H1 (cell line): ENCODE data around the gene NRXN3. TPM values are rescaled to one million over a fixed set of nuclear protein-coding genes. Genes with fewer than 3 reads are reported as not detected.

ENCODE experiments used
- CTCF ChIA-PET: fragments of 300-600 bp; sonication (Branson Sonifier 250); formaldehyde crosslinking; loops from one replicate; lab custom pipeline; 2021; ENCODE audit not compliant: partially characterized antibody; lab: Charles Lee
- POLR2A ChIA-PET: fragments of 300-600 bp; sonication (Branson Sonifier 250); formaldehyde crosslinking; loops from one replicate; lab custom pipeline; 2021; ENCODE audit warnings: inconsistent platforms; ENCODE audit not compliant: partially characterized antibody; lab: Charles Lee
- DNase-seq, 2 experiments: peaks; one replicate each; pipeline versions ENCODE4 v3.0.0 to v3.0.0-alpha.2; 2010 to 2022; ENCODE audit warnings: low spot score in 2 of 2, low read depth in 1 of 2, mixed read lengths in 1 of 2
- FAIRE-seq: peaks from 2 replicates; lab custom pipeline; 2011; peaks lifted over from hg19 to GRCh38; lab: Jason Lieb, UNC
- H2AFZ ChIP-seq: 2 replicates; pipeline ENCODE4 v1.8.1; 2012; ENCODE audit warnings: low read length, inconsistent platforms
- H2AK5ac ChIP-seq: 2 replicates; pipeline ENCODE4 v1.6.1; 2013; ENCODE audit warnings: low read depth, low read length
- H2BK120ac ChIP-seq: replicated peaks from 2 replicates; pipeline ENCODE3; 2013; ENCODE audit warnings: low read depth, low read length, inconsistent platforms
- H2BK12ac ChIP-seq: 2 replicates; pipeline ENCODE4 v1.6.1; 2013; ENCODE audit warnings: low read depth, low read length
- H2BK15ac ChIP-seq: 2 replicates; pipeline ENCODE4 v1.6.1; 2013; ENCODE audit warnings: low read length
- H2BK20ac ChIP-seq: 2 replicates; pipeline ENCODE4 v1.6.1; 2013; ENCODE audit warnings: low read length
- H2BK5ac ChIP-seq: 2 replicates; pipeline ENCODE4 v1.6.1; 2013; ENCODE audit warnings: low read depth, low read length
- H3K14ac ChIP-seq: 2 replicates; pipeline ENCODE4 v1.6.1; 2013; ENCODE audit warnings: inconsistent platforms; ENCODE audit not compliant: insufficient read length
- H3K18ac ChIP-seq: 2 replicates; pipeline ENCODE4 v1.6.1; 2013; ENCODE audit warnings: low read length; ENCODE audit errors: extremely low read depth
- H3K23ac ChIP-seq: 2 replicates; pipeline ENCODE4 v1.6.1; 2013; ENCODE audit warnings: inconsistent platforms; ENCODE audit not compliant: insufficient read length
- H3K23me2 ChIP-seq: 2 replicates; pipeline ENCODE4 v1.6.1; 2013; ENCODE audit warnings: low read depth, low read length
- H3K27ac ChIP-seq: 2 replicates; pipeline ENCODE4 v1.6.1; 2011; ENCODE audit warnings: low read depth, low read length, inconsistent platforms
- H3K27me3 ChIP-seq, 4 experiments: replicated peaks in 1 of 4; 1 replicate in 1 of 4; 2 replicates in 3 of 4; pipeline versions ENCODE4 v1.6.1 to v1.8.1; 2011 to 2013; ENCODE audit warnings: low read length in 3 of 4, mild to moderate bottlenecking in 3 of 4, inconsistent platforms in 2 of 4, mixed read lengths in 2 of 4, moderate library complexity in 1 of 4; ENCODE audit not compliant: control insufficient read depth in 3 of 4, insufficient read depth in 3 of 4; ENCODE audit errors: extremely low read depth in 1 of 4
- H3K36me3 ChIP-seq, 4 experiments: 2 replicates each; pipeline versions ENCODE4 v1.6.1 to v1.8.1; 2011 to 2013; ENCODE audit warnings: mild to moderate bottlenecking in 4 of 4, low read length in 3 of 4, moderate library complexity in 2 of 4, control low read depth in 1 of 4, inconsistent platforms in 1 of 4; ENCODE audit not compliant: insufficient read depth in 4 of 4, control insufficient read depth in 2 of 4
- H3K4ac ChIP-seq: replicated peaks from 2 replicates; pipeline ENCODE3; 2013; ENCODE audit warnings: low read length, low read depth, mixed read lengths, inconsistent platforms; ENCODE audit not compliant: insufficient read length
- H3K4me1 ChIP-seq, 4 experiments: replicated peaks in 1 of 4; 1 replicate in 1 of 4; 2 replicates in 3 of 4; pipeline versions ENCODE4 v1.6.1 to v1.8.1; 2011 to 2013; ENCODE audit warnings: low read length in 3 of 4, inconsistent platforms in 2 of 4, mixed read lengths in 1 of 4; ENCODE audit not compliant: insufficient read depth in 4 of 4, control insufficient read depth in 3 of 4
- H3K4me2 ChIP-seq, 2 experiments: 2 replicates each; pipeline versions ENCODE4 v1.6.1 to v1.8.1; 2011 to 2013; ENCODE audit warnings: low read depth in 2 of 2, low read length in 2 of 2, control low read depth in 1 of 2, inconsistent platforms in 1 of 2, mild to moderate bottlenecking in 1 of 2; ENCODE audit not compliant: insufficient read depth in 1 of 2
- H3K4me3 ChIP-seq, 4 experiments: fragments of 200-600, 300-600 bp in 1 of 4; sonication (generic), shearing (Covaris generic), sonication (Bioruptor Twin) in 1 of 4; 2 replicates each; pipeline versions ENCODE4 v1.5.1 to v1.8.1; 2011 to 2016; ENCODE audit warnings: low read length in 4 of 4, low read depth in 3 of 4, control low read depth in 2 of 4, inconsistent platforms in 2 of 4, mild to moderate bottlenecking in 2 of 4, mixed read lengths in 1 of 4, moderate library complexity in 1 of 4; ENCODE audit not compliant: insufficient read depth in 2 of 4; ENCODE audit errors: extremely low read depth in 1 of 4
- H3K56ac ChIP-seq: replicated peaks from 2 replicates; pipeline ENCODE3; 2013; ENCODE audit warnings: low read depth, mild to moderate bottlenecking, mixed read lengths, low read length, inconsistent platforms; ENCODE audit not compliant: insufficient read length
- H3K79me1 ChIP-seq: 2 replicates; pipeline ENCODE4 v1.6.1; 2013; ENCODE audit warnings: low read depth, low read length, control low read depth
- H3K79me2 ChIP-seq, 2 experiments: 2 replicates each; pipeline versions ENCODE4 v1.6.1 to v1.8.1; 2012 to 2013; ENCODE audit warnings: low read length in 2 of 2, mild to moderate bottlenecking in 2 of 2, inconsistent platforms in 1 of 2; ENCODE audit not compliant: insufficient read depth in 2 of 2, control insufficient read depth in 1 of 2
- H3K9ac ChIP-seq, 4 experiments: replicated peaks in 1 of 4; 1 replicate in 1 of 4; 2 replicates in 3 of 4; pipeline versions ENCODE4 v1.6.1 to v1.8.1; 2011 to 2013; ENCODE audit warnings: low read depth in 3 of 4, low read length in 3 of 4, control low read depth in 2 of 4, mild to moderate bottlenecking in 2 of 4, moderate library complexity in 2 of 4, inconsistent platforms in 1 of 4; ENCODE audit errors: extremely low read depth in 1 of 4
- H3K9me3 ChIP-seq, 2 experiments: 2 replicates each; pipeline versions ENCODE4 v1.6.1 to v1.8.1; 2012 to 2013; ENCODE audit warnings: mild to moderate bottlenecking in 2 of 2, moderate library complexity in 2 of 2, control low read depth in 1 of 2, inconsistent platforms in 1 of 2, low read depth in 1 of 2, low read length in 1 of 2, mixed read lengths in 1 of 2; ENCODE audit not compliant: insufficient read depth in 2 of 2
- H4K20me1 ChIP-seq, 2 experiments: replicated peaks in 1 of 2; 2 replicates each; pipeline versions ENCODE3 to v1.8.1; 2011 to 2013; ENCODE audit warnings: inconsistent platforms in 2 of 2, low read length in 2 of 2, mild to moderate bottlenecking in 1 of 2; ENCODE audit not compliant: insufficient read depth in 2 of 2, control insufficient read depth in 1 of 2
- H4K5ac ChIP-seq: 2 replicates; pipeline ENCODE4 v1.6.1; 2013; ENCODE audit warnings: low read length, low read depth, mixed read lengths, inconsistent platforms; ENCODE audit not compliant: insufficient read length
- H4K8ac ChIP-seq: 2 replicates; pipeline ENCODE4 v1.8.0; 2013; ENCODE audit warnings: mild to moderate bottlenecking, moderate library complexity, low read length, inconsistent platforms; ENCODE audit not compliant: insufficient read depth; ENCODE audit errors: extremely low read depth
- H4K91ac ChIP-seq: replicated peaks from 2 replicates; pipeline ENCODE3; 2013; ENCODE audit warnings: low read length, mixed read lengths, inconsistent platforms; ENCODE audit not compliant: insufficient read length
- CBX5 ChIP-seq: fragments of 300-800, 300-1000 bp; sonication (generic); IDR thresholded peaks from 2 replicates; pipeline ENCODE4 v1.7.1; 2016; ENCODE audit warnings: antibody characterized with exemption, low read length, low read depth
- CREB1 ChIP-seq: IDR thresholded peaks from 2 replicates; pipeline ENCODE4 v1.6.1; 2012; ENCODE audit warnings: inconsistent platforms
- EP300 ChIP-seq, 2 experiments: IDR thresholded peaks; 1 replicate in 1 of 2; 2 replicates in 1 of 2; pipeline ENCODE4 v1.6.1; 2011 to 2012; ENCODE audit warnings: low read depth in 2 of 2, low read length in 2 of 2, mild to moderate bottlenecking in 2 of 2, borderline replicate concordance in 1 of 2, inconsistent platforms in 1 of 2, moderate library complexity in 1 of 2
- EZH2 ChIP-seq: fragments of 200-600 bp; sonication (generic); IDR thresholded peaks from 2 replicates; pipeline ENCODE4 v1.7.1; 2012; ENCODE audit warnings: low read depth, mild to moderate bottlenecking, moderate library complexity, low read length, inconsistent platforms; ENCODE audit not compliant: severe bottlenecking
- FOSL1 ChIP-seq: IDR thresholded peaks from 2 replicates; pipeline ENCODE4 v1.6.1; 2011; ENCODE audit warnings: mild to moderate bottlenecking, low read depth, low read length, moderate library complexity; ENCODE audit not compliant: insufficient read depth
- HDAC6 ChIP-seq: IDR thresholded peaks from one replicate; pipeline ENCODE4 v1.7.1; 2012; ENCODE audit warnings: low read depth, mild to moderate bottlenecking, inconsistent platforms, low read length, moderate library complexity
- KDM1A ChIP-seq: fragments of 200-600, 300-600 bp; sonication (generic); IDR thresholded peaks from 2 replicates; pipeline ENCODE4 v1.7.1; 2016; ENCODE audit warnings: mild to moderate bottlenecking, low read length, borderline replicate concordance
- KDM4A ChIP-seq: IDR thresholded peaks from one replicate; pipeline ENCODE4 v1.7.1; 2012; ENCODE audit warnings: low read depth, mild to moderate bottlenecking, moderate library complexity, low read length, inconsistent platforms; ENCODE audit not compliant: severe bottlenecking
- POLR2AphosphoS5 ChIP-seq: IDR thresholded peaks from 2 replicates; pipeline ENCODE4 v1.6.1; 2011; ENCODE audit warnings: low read depth, low read length
- RFX5 ChIP-seq: IDR thresholded peaks from 2 replicates; pipeline ENCODE4 v1.6.1; 2011; ENCODE audit warnings: low read depth, low read length, improper control_type of control experiment, borderline replicate concordance
- SAP30 ChIP-seq: fragments of 300-600 bp; sonication (generic); IDR thresholded peaks from 2 replicates; pipeline ENCODE4 v1.7.1; 2012; ENCODE audit warnings: low read length, moderate library complexity, mild to moderate bottlenecking, inconsistent platforms; ENCODE audit not compliant: insufficient read depth, insufficient replicate concordance
- SP2 ChIP-seq: IDR thresholded peaks from 2 replicates; pipeline ENCODE4 v1.6.1; 2012; ENCODE audit warnings: mild to moderate bottlenecking, low read length, inconsistent platforms
- WGBS, 2 experiments: shearing (Covaris generic) in 1 of 2; methylation state at CpG; one replicate each; pipeline versions ENCODE4 v1.1.6 to v1.1.7; 2013 to 2015; ENCODE audit warnings: low lambda C conversion rate in 2 of 2, mixed read lengths in 2 of 2, inconsistent platforms in 1 of 2, low coverage in 1 of 2, missing lambda C conversion rate in 1 of 2; ENCODE audit not compliant: insufficient replicate concordance in 2 of 2, insufficient coverage in 1 of 2, insufficient read length in 1 of 2; ENCODE audit errors: extremely low coverage in 1 of 2, missing lambda C conversion rate in 1 of 2; 5-methylcytosine and 5-hydroxymethylcytosine counted together
- polyA plus RNA-seq, 7 experiments: library from polyadenylated mRNA; depleted of rRNA in 3 of 7; stranded (reverse) in 5 of 7; unstranded in 2 of 7; fragments of >200 nt in 5 of 7; fragments of 200-250 nt in 2 of 7; gene quantifications; 1 replicate in 5 of 7; 2 replicates in 1 of 7; 4 replicates in 1 of 7; pipeline versions ENCODE4 v1.2.1 to v1.2.3, GENCODE V29; 2011 to 2013; ENCODE audit warnings: missing spikeins in 2 of 7, mixed read lengths in 2 of 7
- total RNA-seq: library from RNA; stranded (reverse); fragmentation: NEBNext Ultra II Directional; extraction: Animal tissue kit (Norgen Biotek cat#: 25700); gene quantifications from 2 replicates; pipeline ENCODE4 v1.2.1, GENCODE V29; 2021

Gene NRXN3
- total and polyA plus RNA-seq, 2 of the 8 experiments (the other 6 are each of a cell fraction or from before 2014, with no cell fraction given) = 2.6 to 4.1 TPM

- H3K23me2 ChIP-seq = no peaks in the 10 kb centered on the region
- FAIRE-seq = no peak
- POLR2A ChIA-PET = no interaction called here
- CTCF ChIA-PET = no interaction called here
- no peak overlapping the region for H3K4me2 ChIP-seq
- H2BK5ac ChIP-seq = no peak overlapping the region
- no peak overlapping the region for H2BK120ac ChIP-seq
- no peak overlapping the region for H4K91ac ChIP-seq
- no peak overlapping the region for H3K18ac ChIP-seq
- no peaks in the 10 kb centered on the region for H3K36me3 ChIP-seq
- no peak overlapping the region for H2BK20ac ChIP-seq
- H3K56ac ChIP-seq = no peak overlapping the region
- no peak overlapping the region for H3K14ac ChIP-seq
- no peak overlapping the region for H3K23ac ChIP-seq
- no peak overlapping the region for H2BK12ac ChIP-seq
- H3K4me3 ChIP-seq = no peak overlapping the region
- no peaks in the 10 kb centered on the region for H3K79me2 ChIP-seq
- H2AFZ ChIP-seq = no peak overlapping the region
- H2BK15ac ChIP-seq = no peak overlapping the region
- H4K20me1 ChIP-seq = no peaks in the 10 kb centered on the region
- DNase-seq = no peak
- no peak overlapping the region for H3K27ac ChIP-seq
- H3K9me3 ChIP-seq = no peaks in the 10 kb centered on the region
- H3K4ac ChIP-seq = no peak overlapping the region
- H4K8ac ChIP-seq = no peak overlapping the region
- no peaks in the 10 kb centered on the region for H3K27me3 ChIP-seq
- no peaks in the 10 kb centered on the region for H3K4me1 ChIP-seq
- no peak overlapping the region for H2AK5ac ChIP-seq
- no peak overlapping the region for H3K9ac ChIP-seq
- WGBS, 2 experiments = 76% methylated on average over 4 of the region's 4 CpGs; no CpG with 5 or more reads in 1 of the 2 experiments
- H3K79me1 ChIP-seq = no peaks in the 10 kb centered on the region; the same call in 1 of the 2 replicates
- no peak overlapping the region for H4K5ac ChIP-seq
- TF ChIP-seq CREB1 (no peak), KDM1A (no peak), EP300 (IDR thresholded peaks at IDR 0.05; ENCODE audit: borderline replicate concordance in 1 of 2, low read depth in 2 of 2, low read length in 2 of 2) (no peak), FOSL1 (no peak), EZH2 (no peak), SP2 (no peak), RFX5 (no peak), HDAC6 (no peak), CBX5 (no peak), POLR2AphosphoS5 (no peak), SAP30 (no peak), KDM4A (no peak)
Measured at GRCh38 chr14:79453276-79453675, 1283.1 kb downstream of the NRXN3 start.
